ENCODE results near the gene CCDC150. TPM values are rescaled to one million over a fixed set of nuclear protein-coding genes. Genes with fewer than 3 reads are reported as not detected.

Gene CCDC150
- total RNA-seq, 4 donors from 2014 or later: 0.94 to 3.2 (median 1.5) TPM

DNA sequence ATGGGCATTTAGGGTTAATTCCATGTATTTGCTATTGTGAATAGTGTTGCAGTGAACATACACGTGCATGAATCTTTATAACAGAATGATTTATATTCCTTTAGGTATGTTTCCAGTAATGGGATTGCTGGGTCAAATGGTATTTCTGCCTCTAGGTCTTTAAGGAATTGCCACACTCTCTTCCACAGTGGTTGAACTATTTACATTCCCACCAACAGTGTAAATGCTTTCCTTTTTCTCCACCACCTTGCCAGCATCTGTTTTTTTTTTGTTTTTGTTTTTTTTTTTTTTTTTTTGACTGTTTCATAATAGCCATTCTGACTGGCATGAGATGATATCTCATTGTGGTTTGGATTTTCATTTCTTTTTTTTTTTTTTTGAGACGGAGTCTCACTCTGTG lies 97.5 kb downstream of the CCDC150 start:
- no peak overlapping the region for H3K4me3 ChIP-seq (replicated peaks in 1 of 3)
- 85 to 92% methylated on average over 2 of the region's 2 CpGs for WGBS, 2 donors
- no peaks in the 10 kb centered on the region for H3K9me3 ChIP-seq
- DNase-seq: no peak
- TF ChIP-seq POLR2A (IDR thresholded peaks at IDR 0.05): no peak
- no peaks in the 10 kb centered on the region for H3K4me1 ChIP-seq
- intact Hi-C loops (cut with DNase I): no loop called here
- H3K27ac ChIP-seq: no peak overlapping the region
- no peaks in the 10 kb centered on the region for H3K27me3 ChIP-seq
- H3K36me3 ChIP-seq: no peaks in the 10 kb centered on the region

DNA sequence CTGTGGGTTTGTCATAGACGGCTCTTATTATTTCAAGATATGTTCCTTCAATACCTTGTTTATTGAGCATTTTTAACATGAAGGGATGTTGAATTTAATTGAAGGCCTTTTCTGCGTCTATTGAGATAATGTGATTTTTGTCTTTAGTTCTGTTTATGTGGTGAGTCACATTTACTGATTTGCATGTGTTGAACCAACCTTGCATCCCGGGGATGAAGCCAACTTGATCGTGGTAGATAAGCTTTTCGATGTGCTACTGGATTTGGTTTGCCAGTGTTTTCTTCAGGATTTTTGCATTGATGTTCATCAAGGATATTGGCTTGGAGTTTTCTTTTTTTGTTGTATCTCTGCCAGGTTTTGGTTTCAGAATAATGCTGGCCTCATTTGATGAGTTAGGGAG lies 99.5 kb downstream of the CCDC150 start:
- Histone ChIP-seq H3K9me3 (no peaks in the 10 kb centered on the region), H3K27me3 (no peaks in the 10 kb centered on the region), H3K27ac (no peak overlapping the region), H3K36me3 (no peaks in the 10 kb centered on the region), H3K4me3 (replicated peaks in 1 of 3) (no peak overlapping the region), H3K4me1 (no peaks in the 10 kb centered on the region)
- intact Hi-C loops (cut with DNase I): no loop called here
- TF ChIP-seq, protein P1, sequence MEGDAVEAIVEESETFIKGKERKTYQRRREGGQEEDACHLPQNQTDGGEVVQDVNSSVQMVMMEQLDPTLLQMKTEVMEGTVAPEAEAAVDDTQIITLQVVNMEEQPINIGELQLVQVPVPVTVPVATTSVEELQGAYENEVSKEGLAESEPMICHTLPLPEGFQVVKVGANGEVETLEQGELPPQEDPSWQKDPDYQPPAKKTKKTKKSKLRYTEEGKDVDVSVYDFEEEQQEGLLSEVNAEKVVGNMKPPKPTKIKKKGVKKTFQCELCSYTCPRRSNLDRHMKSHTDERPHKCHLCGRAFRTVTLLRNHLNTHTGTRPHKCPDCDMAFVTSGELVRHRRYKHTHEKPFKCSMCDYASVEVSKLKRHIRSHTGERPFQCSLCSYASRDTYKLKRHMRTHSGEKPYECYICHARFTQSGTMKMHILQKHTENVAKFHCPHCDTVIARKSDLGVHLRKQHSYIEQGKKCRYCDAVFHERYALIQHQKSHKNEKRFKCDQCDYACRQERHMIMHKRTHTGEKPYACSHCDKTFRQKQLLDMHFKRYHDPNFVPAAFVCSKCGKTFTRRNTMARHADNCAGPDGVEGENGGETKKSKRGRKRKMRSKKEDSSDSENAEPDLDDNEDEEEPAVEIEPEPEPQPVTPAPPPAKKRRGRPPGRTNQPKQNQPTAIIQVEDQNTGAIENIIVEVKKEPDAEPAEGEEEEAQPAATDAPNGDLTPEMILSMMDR (IDR thresholded peaks at IDR 0.05): no peak
- no peak for TF ChIP-seq POLR2A (IDR thresholded peaks at IDR 0.05)
- no peak for DNase-seq
- WGBS, 2 donors: 96 to 99% methylated on average over 5 of the region's 5 CpGs

DNA sequence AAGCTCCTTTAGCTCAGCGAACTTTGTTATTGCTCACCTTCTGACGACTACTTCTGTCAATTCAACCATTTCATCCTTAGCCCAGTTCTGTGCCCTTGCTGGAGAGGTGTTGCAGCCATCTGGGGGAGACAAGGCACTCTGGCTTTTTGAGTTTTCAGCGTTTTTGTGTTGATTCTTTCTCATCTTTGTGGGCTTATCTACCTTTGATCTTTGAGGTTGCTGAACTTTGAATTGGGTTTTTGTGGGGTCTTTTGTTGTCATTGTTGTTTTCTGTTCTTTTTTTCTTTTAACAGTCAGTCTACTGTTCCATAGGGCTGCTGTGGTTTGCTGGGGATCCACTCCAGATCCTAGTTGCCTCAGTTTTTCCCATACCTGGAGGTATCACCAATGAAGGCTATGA lies 102.7 kb downstream of the CCDC150 start:
- no peak for TF ChIP-seq POLR2A (IDR thresholded peaks at IDR 0.05)
- TF ChIP-seq, protein P1 (IDR thresholded peaks at IDR 0.05): no peak
- 63 to 75% methylated on average over 3 of the region's 3 CpGs for WGBS, 2 donors
- Histone ChIP-seq H3K27ac (no peak overlapping the region), H3K4me1 (no peaks in the 10 kb centered on the region), H3K4me3 (replicated peaks in 1 of 3) (no peak overlapping the region), H3K9me3 (no peaks in the 10 kb centered on the region), H3K36me3 (no peaks in the 10 kb centered on the region), H3K27me3 (no peaks in the 10 kb centered on the region)
- intact Hi-C loops (cut with DNase I): no loop called here
- DNase-seq: no peak

DNA sequence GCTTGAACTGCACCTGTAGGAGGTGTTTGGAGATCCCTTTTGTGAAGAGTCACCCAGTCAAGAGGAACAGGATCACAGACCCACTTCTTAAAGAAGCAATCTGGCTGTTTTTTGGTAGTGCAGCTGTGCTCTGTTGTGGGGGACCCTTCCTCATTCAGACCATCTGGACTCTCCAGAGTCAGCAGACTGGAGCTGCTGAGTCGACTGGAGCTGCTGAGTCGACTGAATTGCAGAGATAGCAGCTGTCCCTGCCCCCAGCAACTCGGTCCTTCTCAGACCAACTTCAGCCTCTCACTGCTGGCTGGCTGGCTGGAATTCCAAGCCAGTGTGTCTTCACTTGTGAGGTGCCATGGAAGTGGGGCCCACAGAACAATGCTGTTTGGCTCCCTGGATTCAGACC lies 103.2 kb downstream of the CCDC150 start:
- no peaks in the 10 kb centered on the region for H3K27me3 ChIP-seq
- no peaks in the 10 kb centered on the region for H3K36me3 ChIP-seq
- WGBS, 2 donors: 53 to 64% methylated on average over 3 of the region's 3 CpGs
- no peak for TF ChIP-seq POLR2A (IDR thresholded peaks at IDR 0.05)
- TF ChIP-seq, protein P1 (IDR thresholded peaks at IDR 0.05): no peak
- H3K9me3 ChIP-seq: no peaks in the 10 kb centered on the region
- no peaks in the 10 kb centered on the region for H3K4me1 ChIP-seq
- DNase-seq: no peak
- H3K27ac ChIP-seq: no peak overlapping the region
- no peak overlapping the region for H3K4me3 ChIP-seq (replicated peaks in 1 of 3)
- intact Hi-C loops (cut with DNase I): no loop called here

DNA sequence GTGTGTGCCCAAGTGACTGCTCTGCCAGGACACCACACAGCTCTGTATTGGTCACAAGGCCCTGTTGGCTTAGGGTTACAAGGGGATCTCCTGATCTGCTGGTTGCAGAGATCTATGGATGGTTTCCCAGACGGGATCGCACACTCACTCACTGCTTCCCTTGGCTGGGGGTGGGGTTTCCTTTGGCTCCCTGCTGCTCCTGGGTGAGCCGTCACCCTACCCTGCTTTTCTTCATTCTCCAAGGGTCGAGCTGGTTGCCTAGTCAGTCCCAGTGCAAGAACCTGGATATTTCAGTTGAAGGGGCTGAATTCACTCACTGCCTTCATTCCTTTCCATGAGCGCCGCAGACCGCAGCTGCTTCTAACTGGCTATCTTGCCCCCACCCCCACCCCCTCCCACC lies 103.7 kb downstream of the CCDC150 start:
- no peak for DNase-seq
- Histone ChIP-seq H3K4me1 (no peaks in the 10 kb centered on the region), H3K27me3 (no peaks in the 10 kb centered on the region), H3K36me3 (no peaks in the 10 kb centered on the region), H3K4me3 (replicated peaks in 1 of 3) (no peak overlapping the region), H3K27ac (no peak overlapping the region), H3K9me3 (no peaks in the 10 kb centered on the region)
- TF ChIP-seq, protein P1 (IDR thresholded peaks at IDR 0.05): no peak
- TF ChIP-seq POLR2A (IDR thresholded peaks at IDR 0.05): no peak
- WGBS, 2 donors: 66 to 81% methylated on average over 7 of the region's 7 CpGs
- intact Hi-C loops (cut with DNase I): no loop called here

DNA sequence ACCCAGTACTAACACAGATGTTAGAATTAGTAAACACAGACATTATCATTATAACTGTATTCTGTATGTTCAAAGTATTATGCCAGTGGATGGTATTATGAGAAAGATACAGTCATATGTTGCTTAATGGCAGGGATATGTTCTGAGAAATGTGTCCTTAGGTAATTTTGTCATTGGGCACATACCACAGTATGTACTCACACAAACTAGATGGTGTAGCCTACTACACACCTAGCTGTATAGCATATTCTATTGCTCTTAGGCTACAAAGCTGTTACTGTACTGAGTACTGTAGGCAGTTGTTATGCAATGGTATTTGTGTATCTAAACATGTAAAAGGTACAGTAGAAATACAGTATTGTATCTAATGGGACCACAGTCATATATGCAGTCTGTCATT lies 106.2 kb downstream of the CCDC150 start:
- Histone ChIP-seq H3K4me3 (replicated peaks in 1 of 3) (no peak overlapping the region), H3K4me1 (no peaks in the 10 kb centered on the region), H3K27me3 (no peaks in the 10 kb centered on the region), H3K36me3 (no peaks in the 10 kb centered on the region), H3K9me3 (no peaks in the 10 kb centered on the region), H3K27ac (no peak overlapping the region)
- DNase-seq: no peak
- TF ChIP-seq, protein P1 (IDR thresholded peaks at IDR 0.05): no peak
- TF ChIP-seq POLR2A (IDR thresholded peaks at IDR 0.05): no peak
- intact Hi-C loops (cut with DNase I): no loop called here

Measured in thyroid gland (tissue), 4 donors.